ENCODE results near the gene ATP6V1F.

ATP6V1F gene

GRCh38 chr7:128837521-128837921 is 25.1 kb upstream of the ATP6V1F start:
- FAIRE-seq (no peak), DNase-seq (ENCODE audit: insufficient read length) (peak; percentile 13)
- TF ChIP-seq POLR2A (IDR thresholded peaks at IDR 0.05; ENCODE audit: low read depth, low read length) (no peak), POLR2AphosphoS5 (IDR thresholded peaks at IDR 0.05; ENCODE audit: low read depth, low read length) (no peak), TAF1 (IDR thresholded peaks at IDR 0.05; ENCODE audit: borderline replicate concordance, low read depth, low read length) (no peak)

- DNase-seq (ENCODE audit: insufficient read length) = peak; percentile 14
- no peak for FAIRE-seq
- no peak for TF ChIP-seq POLR2AphosphoS5 (IDR thresholded peaks at IDR 0.05; ENCODE audit: low read depth, low read length)
- TF ChIP-seq POLR2A (IDR thresholded peaks at IDR 0.05; ENCODE audit: low read depth, low read length) = no peak
- no peak for TF ChIP-seq TAF1 (IDR thresholded peaks at IDR 0.05; ENCODE audit: borderline replicate concordance, low read depth, low read length)
Observed at GRCh38 chr7:128838109-128838779, 24.4 kb upstream of the ATP6V1F start.

GRCh38 chr7:128838981-128839731 is 23.5 kb upstream of the ATP6V1F start:
- no peak for TF ChIP-seq POLR2A (IDR thresholded peaks at IDR 0.05; ENCODE audit: low read depth, low read length)
- no peak for TF ChIP-seq POLR2AphosphoS5 (IDR thresholded peaks at IDR 0.05; ENCODE audit: low read depth, low read length)
- no peak for TF ChIP-seq TAF1 (IDR thresholded peaks at IDR 0.05; ENCODE audit: borderline replicate concordance, low read depth, low read length)
- FAIRE-seq = no peak
- no peak for DNase-seq (ENCODE audit: insufficient read length)

- DNase-seq (ENCODE audit: insufficient read length) (no peak), FAIRE-seq (no peak)
- no peak for TF ChIP-seq POLR2A (IDR thresholded peaks at IDR 0.05; ENCODE audit: low read depth, low read length)
- no peak for TF ChIP-seq TAF1 (IDR thresholded peaks at IDR 0.05; ENCODE audit: borderline replicate concordance, low read depth, low read length)
- no peak for TF ChIP-seq POLR2AphosphoS5 (IDR thresholded peaks at IDR 0.05; ENCODE audit: low read depth, low read length)
Observed at GRCh38 chr7:128839751-128840177, 22.9 kb upstream of the ATP6V1F start.

- TF ChIP-seq POLR2AphosphoS5 (IDR thresholded peaks at IDR 0.05; ENCODE audit: low read depth, low read length) = no peak
- no peak for TF ChIP-seq POLR2A (IDR thresholded peaks at IDR 0.05; ENCODE audit: low read depth, low read length)
- no peak for TF ChIP-seq TAF1 (IDR thresholded peaks at IDR 0.05; ENCODE audit: borderline replicate concordance, low read depth, low read length)
- FAIRE-seq (no peak), DNase-seq (ENCODE audit: insufficient read length) (no peak)
Observed at GRCh38 chr7:128840326-128841170, 22.1 kb upstream of the ATP6V1F start.

- TF ChIP-seq TAF1 (IDR thresholded peaks at IDR 0.05; ENCODE audit: borderline replicate concordance, low read depth, low read length) (no peak), POLR2A (IDR thresholded peaks at IDR 0.05; ENCODE audit: low read depth, low read length) (no peak)
- FAIRE-seq (no peak), DNase-seq (ENCODE audit: insufficient read length) (no peak)
Observed at GRCh38 chr7:128841171-128841690, 21.4 kb upstream of the ATP6V1F start.

GRCh38 chr7:128841921-128842673 is 20.6 kb upstream of the ATP6V1F start:
- DNase-seq (ENCODE audit: insufficient read length) = peak; percentile 86
- no peak for FAIRE-seq
- TF ChIP-seq POLR2AphosphoS5 (IDR thresholded peaks at IDR 0.05; ENCODE audit: low read depth, low read length) (no peak), POLR2A (IDR thresholded peaks at IDR 0.05; ENCODE audit: low read depth, low read length) (no peak)

GRCh38 chr7:128842674-128843641 is 19.7 kb upstream of the ATP6V1F start:
- FAIRE-seq (no peak), DNase-seq (ENCODE audit: insufficient read length) (no peak)
- TF ChIP-seq POLR2AphosphoS5 (IDR thresholded peaks at IDR 0.05; ENCODE audit: low read depth, low read length) = no peak
- TF ChIP-seq TAF1 (IDR thresholded peaks at IDR 0.05; ENCODE audit: borderline replicate concordance, low read depth, low read length) = no peak
- TF ChIP-seq POLR2A (IDR thresholded peaks at IDR 0.05; ENCODE audit: low read depth, low read length) = no peak

GRCh38 chr7:128843938-128844621 is 18.6 kb upstream of the ATP6V1F start:
- TF ChIP-seq POLR2AphosphoS5 (IDR thresholded peaks at IDR 0.05; ENCODE audit: low read depth, low read length) = no peak
- TF ChIP-seq TAF1 (IDR thresholded peaks at IDR 0.05; ENCODE audit: borderline replicate concordance, low read depth, low read length) = no peak
- no peak for TF ChIP-seq POLR2A (IDR thresholded peaks at IDR 0.05; ENCODE audit: low read depth, low read length)
- FAIRE-seq (no peak), DNase-seq (ENCODE audit: insufficient read length) (no peak)

Measured in GM12892 (cell line).